HG03575 (cell line): Measurements from ENCODE around the gene ICAM5.

Experiments
- ATAC-seq: cut with Tn5 transposase; IDR thresholded peaks from one replicate; pipeline ENCODE4 v1.9.1; 2021; ENCODE audit not compliant: unreplicated experiment, insufficient number of reproducible peaks, low FRiP score; ENCODE audit errors: extremely low read depth

Gene ICAM5

GRCh38 chr19:10289167-10289835, 451 bp upstream of the ICAM5 start:
- no peak for ATAC-seq

DNA sequence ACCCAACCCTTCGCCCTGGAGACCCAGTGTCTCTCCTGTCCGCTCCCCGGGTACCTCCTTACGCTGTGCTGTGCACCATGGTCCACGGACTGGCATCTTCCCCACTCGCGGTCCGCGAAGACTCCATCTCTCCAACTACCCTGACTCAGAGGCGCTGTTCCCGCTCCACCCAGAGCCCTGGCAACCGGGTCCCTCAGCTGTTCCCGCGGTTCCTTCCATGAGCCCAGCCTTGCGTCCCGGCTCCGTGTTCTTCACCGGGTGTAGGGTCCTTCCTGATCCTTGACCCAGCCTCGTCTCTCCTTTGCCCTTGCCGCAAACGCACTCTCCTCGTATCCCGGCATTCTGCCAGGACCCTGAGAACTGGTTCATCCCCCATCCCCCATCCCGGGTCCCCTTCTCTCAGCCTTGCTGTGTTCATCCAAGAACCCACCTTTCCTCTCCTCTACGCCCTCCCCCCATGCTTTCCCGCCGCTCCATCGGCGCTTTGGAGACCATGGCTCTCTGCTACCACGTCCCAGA, 664 bp downstream of the ICAM5 start:
- ATAC-seq = no peak

GRCh38 chr19:10290876-10291553, 1.3 kb downstream of the ICAM5 start:
- no peak for ATAC-seq

DNA sequence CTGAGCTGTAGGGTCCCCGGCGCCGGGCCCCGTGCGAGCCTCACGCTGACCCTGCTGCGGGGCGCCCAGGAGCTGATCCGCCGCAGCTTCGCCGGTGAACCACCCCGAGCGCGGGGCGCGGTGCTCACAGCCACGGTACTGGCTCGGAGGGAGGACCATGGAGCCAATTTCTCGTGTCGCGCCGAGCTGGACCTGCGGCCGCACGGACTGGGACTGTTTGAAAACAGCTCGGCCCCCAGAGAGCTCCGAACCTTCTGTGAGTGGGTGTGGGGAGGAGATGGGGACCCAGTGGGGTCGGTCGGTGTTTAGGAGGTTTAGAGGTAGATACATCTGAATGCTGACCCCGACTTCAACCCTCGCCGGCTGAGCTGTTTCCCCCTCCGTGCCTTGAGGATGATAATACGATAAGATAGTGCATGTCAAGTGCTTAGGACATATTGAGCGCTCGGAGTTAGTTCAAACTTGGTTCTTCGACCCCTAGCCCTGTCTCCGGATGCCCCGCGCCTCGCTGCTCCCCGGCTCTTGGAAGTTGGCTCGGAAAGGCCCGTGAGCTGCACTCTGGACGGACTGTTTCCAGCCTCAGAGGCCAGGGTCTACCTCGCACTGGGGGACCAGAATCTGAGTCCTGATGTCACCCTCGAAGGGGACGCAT, 1.9 kb downstream of the ICAM5 start:
- no peak for ATAC-seq

DNA sequence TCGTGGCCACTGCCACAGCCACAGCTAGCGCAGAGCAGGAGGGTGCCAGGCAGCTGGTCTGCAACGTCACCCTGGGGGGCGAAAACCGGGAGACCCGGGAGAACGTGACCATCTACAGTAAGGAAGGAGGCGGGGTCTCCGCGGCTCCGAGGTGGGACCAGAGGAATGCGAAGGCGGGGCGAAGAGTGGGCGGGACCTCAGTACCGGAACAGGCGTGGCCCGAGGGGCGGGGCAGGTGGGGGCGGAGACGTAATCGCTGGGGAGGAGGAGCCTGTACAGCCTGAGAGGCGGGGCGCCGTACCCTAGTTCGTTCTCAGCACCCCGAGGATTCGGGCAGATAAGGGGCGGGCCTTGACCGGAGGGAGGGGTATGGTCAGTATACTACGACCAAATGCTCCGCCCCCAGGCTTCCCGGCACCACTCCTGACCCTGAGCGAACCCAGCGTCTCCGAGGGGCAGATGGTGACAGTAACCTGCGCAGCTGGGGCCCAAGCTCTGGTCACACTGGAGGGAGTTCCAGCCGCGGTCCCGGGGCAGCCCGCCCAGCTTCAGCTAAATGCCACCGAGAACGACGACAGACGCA, 2.5 kb downstream of the ICAM5 start:
- ATAC-seq = no peak

- no peak for ATAC-seq
These were observed 3.3 kb downstream of the ICAM5 start for GRCh38 chr19:10292789-10293636.

DNA sequence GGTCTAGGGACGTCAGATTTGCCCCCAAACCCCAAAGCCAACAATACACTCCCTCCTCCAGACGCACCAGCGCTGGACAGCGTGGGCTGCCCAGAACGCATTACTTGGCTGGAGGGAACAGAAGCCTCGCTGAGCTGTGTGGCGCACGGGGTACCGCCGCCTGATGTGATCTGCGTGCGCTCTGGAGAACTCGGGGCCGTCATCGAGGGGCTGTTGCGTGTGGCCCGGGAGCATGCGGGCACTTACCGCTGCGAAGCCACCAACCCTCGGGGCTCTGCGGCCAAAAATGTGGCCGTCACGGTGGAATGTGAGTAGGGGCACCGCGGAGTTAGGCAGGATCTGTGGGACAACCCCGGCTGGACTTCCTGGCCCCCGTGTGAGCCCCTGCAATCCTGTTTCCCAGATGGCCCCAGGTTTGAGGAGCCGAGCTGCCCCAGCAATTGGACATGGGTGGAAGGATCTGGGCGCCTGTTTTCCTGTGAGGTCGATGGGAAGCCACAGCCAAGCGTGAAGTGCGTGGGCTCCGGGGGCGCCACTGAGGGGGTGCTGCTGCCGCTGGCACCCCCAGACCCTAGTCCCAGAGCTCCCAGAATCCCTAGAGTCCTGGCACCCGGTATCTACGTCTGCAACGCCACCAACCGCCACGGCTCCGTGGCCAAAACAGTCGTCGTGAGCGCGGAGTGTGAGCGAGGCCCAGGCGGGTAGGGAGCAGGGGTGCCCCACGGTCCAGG, 4.0 kb downstream of the ICAM5 start:
- ATAC-seq = no peak

GRCh38 chr19:10294368-10294697, 4.6 kb downstream of the ICAM5 start:
- ATAC-seq = no peak

DNA sequence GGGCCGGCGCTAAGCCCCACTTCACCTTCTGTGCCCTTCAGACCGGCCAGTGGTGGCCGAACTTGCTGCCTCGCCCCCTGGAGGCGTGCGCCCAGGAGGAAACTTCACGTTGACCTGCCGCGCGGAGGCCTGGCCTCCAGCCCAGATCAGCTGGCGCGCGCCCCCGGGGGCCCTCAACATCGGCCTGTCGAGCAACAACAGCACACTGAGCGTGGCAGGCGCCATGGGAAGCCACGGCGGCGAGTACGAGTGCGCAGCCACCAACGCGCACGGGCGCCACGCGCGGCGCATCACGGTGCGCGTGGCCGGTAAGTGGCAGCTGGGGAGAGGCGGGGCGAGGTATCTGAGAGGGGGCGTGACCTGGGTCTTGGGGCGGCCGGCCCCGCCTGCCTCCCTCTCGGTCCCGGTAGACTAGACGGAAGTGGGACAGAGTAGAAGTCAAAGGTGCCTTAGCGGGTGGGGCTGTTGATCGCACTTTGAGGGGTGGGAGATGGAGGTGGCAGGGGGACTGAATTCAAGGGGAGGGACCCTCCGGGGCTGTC, 5.6 kb downstream of the ICAM5 start:
- no peak for ATAC-seq

DNA sequence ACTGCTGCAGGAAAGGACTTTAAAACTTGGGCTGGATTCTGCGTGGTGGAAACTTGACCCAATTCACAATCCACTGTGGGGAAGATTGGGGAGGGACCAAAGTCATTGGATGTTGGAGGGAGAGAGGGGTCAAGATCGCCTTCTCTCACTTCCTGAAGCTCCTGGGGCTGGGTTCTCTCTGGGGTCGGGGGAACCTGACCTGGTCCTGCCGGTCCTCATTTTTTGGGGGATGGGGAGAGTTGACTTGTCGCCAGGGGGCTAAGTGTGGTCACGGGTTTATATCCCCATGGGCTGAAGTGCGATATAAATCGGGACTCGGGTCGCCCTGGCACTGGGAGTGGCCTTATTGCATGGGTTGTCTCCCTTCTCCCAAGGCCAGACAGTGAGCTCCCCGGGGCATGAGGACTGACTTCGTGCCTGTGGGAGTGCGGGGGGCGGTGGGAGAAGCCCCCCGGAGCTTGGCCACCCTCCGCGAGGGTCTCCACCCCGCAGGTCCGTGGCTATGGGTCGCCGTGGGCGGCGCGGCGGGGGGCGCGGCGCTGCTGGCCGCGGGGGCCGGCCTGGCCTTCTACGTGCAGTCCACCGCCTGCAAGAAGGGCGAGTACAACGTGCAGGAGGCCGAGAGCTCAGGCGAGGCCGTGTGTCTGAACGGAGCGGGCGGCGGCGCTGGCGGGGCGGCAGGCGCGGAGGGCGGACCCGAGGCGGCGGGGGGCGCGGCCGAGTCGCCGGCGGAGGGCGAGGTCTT, 6.3 kb downstream of the ICAM5 start:
- ATAC-seq = no peak

- no peak for ATAC-seq
These were observed 10.1 kb downstream of the ICAM5 start for GRCh38 chr19:10299545-10300458.

- ATAC-seq = no peak
These were observed 15.5 kb downstream of the ICAM5 start for GRCh38 chr19:10305139-10305806.

DNA sequence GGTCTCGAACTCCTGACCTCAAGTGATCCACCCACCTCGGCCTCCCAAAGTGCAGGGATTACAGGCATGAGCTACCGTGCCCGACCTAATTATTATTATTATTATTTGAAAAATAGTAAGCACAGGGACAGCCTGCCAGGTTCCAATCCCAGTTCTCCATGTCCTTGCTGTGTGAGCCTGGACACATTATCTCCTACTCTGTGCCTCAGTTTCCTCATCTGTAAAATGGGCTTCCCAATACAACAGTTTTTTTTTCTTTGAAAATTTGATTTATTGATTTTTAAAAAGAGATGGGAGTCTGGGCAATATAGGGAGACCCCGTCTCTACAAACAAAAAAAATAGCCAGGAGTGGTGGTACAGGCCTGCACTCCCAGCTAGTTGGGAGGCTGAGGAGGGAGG, 16.6 kb downstream of the ICAM5 start:
- no peak for ATAC-seq

DNA sequence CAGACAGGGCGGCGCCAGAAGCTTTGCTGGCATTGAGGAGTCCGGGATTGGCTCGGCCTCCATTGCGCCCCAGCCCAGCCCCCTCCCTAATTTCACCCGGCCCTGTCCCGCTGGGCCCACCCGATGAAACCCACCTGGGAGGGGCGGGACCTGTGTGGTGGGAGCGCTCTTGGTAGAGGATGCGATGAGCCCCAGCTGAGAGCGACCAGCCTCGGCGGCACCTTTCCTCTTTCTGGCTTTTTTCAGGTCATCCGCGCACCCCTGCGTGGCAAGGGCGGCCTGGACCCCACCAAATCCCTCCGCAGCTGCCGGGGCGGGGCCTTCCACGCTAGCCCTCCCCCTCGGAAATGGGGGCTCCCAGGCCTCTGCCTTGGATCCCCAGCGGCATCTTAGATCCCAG, 19.7 kb downstream of the ICAM5 start, which contains the start of gene ZGLP1:
Gene ZGLP1 (minus strand): TSS at position 393 of the 400 bp plus-strand sequence.
- ATAC-seq = no peak

DNA sequence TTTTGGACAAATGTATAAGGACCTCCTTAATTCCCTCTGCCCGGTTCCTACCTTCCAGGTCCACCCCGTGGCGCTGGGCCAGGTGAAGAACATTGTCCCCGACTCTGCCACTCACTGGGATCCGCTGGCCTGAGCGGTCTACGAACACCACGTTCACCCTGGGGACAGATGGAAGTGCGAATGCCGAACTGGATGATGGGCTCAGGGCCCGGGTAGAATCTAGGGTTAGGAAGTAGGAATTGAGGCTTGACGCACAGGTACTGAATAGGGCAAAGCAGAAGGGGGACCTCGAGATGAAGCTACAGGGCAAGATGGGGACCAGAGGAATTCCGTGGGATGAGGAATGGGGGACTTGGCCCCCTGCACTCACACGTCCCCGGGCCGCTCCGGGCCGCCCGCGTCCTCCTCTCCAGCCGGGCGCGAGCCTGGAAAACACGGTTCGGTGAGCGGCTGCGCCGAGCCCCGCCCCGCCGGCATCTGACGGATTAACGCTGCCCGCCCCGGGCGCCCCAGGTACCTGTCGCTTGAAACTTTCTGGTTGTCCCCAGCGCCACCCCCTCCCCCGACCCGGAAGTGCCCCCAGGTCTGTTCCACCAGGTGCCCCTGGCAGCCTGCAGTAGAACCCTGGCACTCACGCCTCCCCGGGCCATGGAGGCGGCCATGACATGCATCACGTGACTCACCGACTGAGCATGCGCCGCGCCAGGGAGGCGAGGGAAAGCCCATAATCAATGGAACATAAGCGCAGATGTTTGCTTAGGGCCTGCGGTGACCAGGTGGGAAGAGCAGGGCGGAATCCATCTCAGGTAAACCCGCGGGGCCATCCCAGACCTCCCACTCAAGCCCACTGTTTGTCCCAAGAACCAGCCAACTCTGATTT, 25.8 kb downstream of the ICAM5 start, which contains the start of gene FDX2:
Gene FDX2 (minus strand): TSS at position 681 of the 880 bp plus-strand sequence. CDS start 19 bp downstream, at position 662.
- ATAC-seq = no peak
